Measurements from ENCODE around the gene PDPR. TPM values are rescaled to one million over a fixed set of nuclear protein-coding genes. Genes with fewer than 3 reads are reported as not detected.
A peak's percentile ranks its signal among the peaks of the same experiment; 100 is the strongest.
"Not testable (repeated sequence)": the region's sequence is repeated elsewhere in the genome, so short reads cannot be mapped to it uniquely, and the experiment has no call there.

The PDPR gene
- total RNA-seq, result 10 to 100 TPM; 30.5 to 55.8 (median 35.9) TPM

GRCh38 chr16:70113982-70114826, at the start of gene PDPR:
Gene PDPR, plus strand, starts transcription at chr16:70114332. Its CDS starts 6,161 bp downstream, at chr16:70120493.
- H3K9me3 ChIP-seq, H3K36me3 ChIP-seq, H3K27me3 ChIP-seq: not testable (repeated sequence)
- peak; percentile 92 to 98 (median 93) for DNase-seq
- Histone ChIP-seq H3K4me1 (peaks cover 0 to 17% (median 0%) of the 10 kb centered on the region in 4 donors), H3K4me3 (peak within 1 kb of the TSS; percentile 62 to 87 (median 66)), H3K27ac (peak within 1 kb of the TSS; percentile 70 to 83 (median 76))

- H3K27ac ChIP-seq, result peak overlapping the region; percentile 81 to 95 (median 87)
These were observed 49.2 kb upstream of the PDPR start for GRCh38 chr16:70064841-70065370.

GRCh38 chr16:70065376-70065745, 48.8 kb upstream of the PDPR start:
- not testable (repeated sequence) for DNase-seq, H3K36me3 ChIP-seq, H3K9me3 ChIP-seq, H3K27me3 ChIP-seq
- peak overlapping the region; percentile 81 to 95 (median 87) for H3K27ac ChIP-seq
- peaks cover 0 to 17% (median 0%) of the 10 kb centered on the region in 4 donors for H3K4me1 ChIP-seq
- H3K4me3 ChIP-seq, result peak overlapping the region; percentile 68 to 98 (median 82)

More at GRCh38 chr16:70064841-70065370, 49.2 kb upstream of the PDPR start:
- not testable (repeated sequence) for H3K27me3 ChIP-seq, H3K36me3 ChIP-seq, H3K9me3 ChIP-seq
- H3K4me3 ChIP-seq, result peak overlapping the region; percentile 68 to 98 (median 82)
- TF ChIP-seq CTCF (IDR thresholded peaks at IDR 0.05) (peak in 3 of 6 experiments; percentile 12 to 24 (median 12)), POLR2A (IDR thresholded peaks at IDR 0.05) (peak in 1 of 2 donors; percentile 26)
- DNase-seq, result peak; percentile 77 to 88 (median 79)
- peaks cover 0 to 22% (median 0%) of the 10 kb centered on the region in 4 donors for H3K4me1 ChIP-seq

- DNase-seq, result peak; percentile 92 to 97 (median 95)
- H3K4me1 ChIP-seq, result peaks cover 0 to 15% (median 0%) of the 10 kb centered on the region in 4 donors
- TF ChIP-seq POLR2A (IDR thresholded peaks at IDR 0.05), result peak; percentile 71 to 89
- H3K27me3 ChIP-seq, H3K9me3 ChIP-seq, H3K36me3 ChIP-seq: not testable (repeated sequence)
- peak overlapping the region; percentile 81 to 95 (median 87) for H3K27ac ChIP-seq
- peak overlapping the region; percentile 68 to 98 (median 82) for H3K4me3 ChIP-seq
These were observed 48.1 kb upstream of the PDPR start for GRCh38 chr16:70065746-70066658.

- not testable (repeated sequence) for H3K27me3 ChIP-seq, DNase-seq, H3K27ac ChIP-seq, H3K4me1 ChIP-seq, H3K9me3 ChIP-seq, H3K36me3 ChIP-seq
- peak overlapping the region; percentile 68 to 98 (median 82) for H3K4me3 ChIP-seq
These were observed 47.4 kb upstream of the PDPR start for GRCh38 chr16:70066751-70067150.

GRCh38 chr16:70079081-70079480, 35.1 kb upstream of the PDPR start:
- not testable (repeated sequence) for H3K4me1 ChIP-seq, H3K27ac ChIP-seq, H3K9me3 ChIP-seq, DNase-seq, H3K27me3 ChIP-seq, H3K36me3 ChIP-seq, H3K4me3 ChIP-seq

GRCh38 chr16:70081219-70081618, 32.9 kb upstream of the PDPR start:
- H3K27me3 ChIP-seq, H3K36me3 ChIP-seq, H3K4me1 ChIP-seq, DNase-seq, H3K4me3 ChIP-seq, H3K27ac ChIP-seq, H3K9me3 ChIP-seq: not testable (repeated sequence)

GRCh38 chr16:70083931-70084330, 30.2 kb upstream of the PDPR start:
- not testable (repeated sequence) for H3K9me3 ChIP-seq, H3K27me3 ChIP-seq, H3K27ac ChIP-seq, H3K4me1 ChIP-seq, H3K36me3 ChIP-seq, H3K4me3 ChIP-seq, DNase-seq

GRCh38 chr16:70088160-70088559, 26.0 kb upstream of the PDPR start:
- not testable (repeated sequence) for H3K27me3 ChIP-seq, H3K27ac ChIP-seq, H3K9me3 ChIP-seq, H3K4me3 ChIP-seq, H3K36me3 ChIP-seq, DNase-seq, H3K4me1 ChIP-seq

GRCh38 chr16:70088877-70089276, 25.3 kb upstream of the PDPR start:
- not testable (repeated sequence) for H3K9me3 ChIP-seq, H3K36me3 ChIP-seq, H3K27me3 ChIP-seq, H3K27ac ChIP-seq, H3K4me3 ChIP-seq, DNase-seq, H3K4me1 ChIP-seq

- not testable (repeated sequence) for H3K36me3 ChIP-seq, H3K9me3 ChIP-seq, H3K27ac ChIP-seq, H3K27me3 ChIP-seq, DNase-seq, H3K4me1 ChIP-seq, H3K4me3 ChIP-seq
These were observed 24.8 kb upstream of the PDPR start for GRCh38 chr16:70089289-70089688.

GRCh38 chr16:70091104-70091503, 23.0 kb upstream of the PDPR start:
- not testable (repeated sequence) for H3K4me1 ChIP-seq, H3K27ac ChIP-seq, H3K9me3 ChIP-seq, H3K4me3 ChIP-seq, H3K27me3 ChIP-seq, H3K36me3 ChIP-seq
- peak in 1 of 3 donors; percentile 68 for DNase-seq

- H3K4me3 ChIP-seq, H3K27me3 ChIP-seq, H3K27ac ChIP-seq, H3K4me1 ChIP-seq, H3K9me3 ChIP-seq, H3K36me3 ChIP-seq, DNase-seq: not testable (repeated sequence)
These were observed 20.0 kb upstream of the PDPR start for GRCh38 chr16:70094096-70094495.

Measured in Peyer's patch (tissue), 4 donors.